GM13976 (cell line): ENCODE results near the gene GNG3.

Experiments used
- DNase-seq: peaks from one replicate; pipeline ENCODE4 v3.0.0; 2012; ENCODE audit warnings: low spot score
- in situ Hi-C: fragments of 300-500 bp; cut with MboI; formaldehyde crosslinking; loops from one replicate; pipeline ENCODE4 v1.12.0; 2022; ENCODE audit warnings: low sequenced_read_pairs, mixed read lengths, inconsistent platforms; ENCODE audit not compliant: unreplicated experiment
- TF ChIP-seq, protein P1 (sequence below): IDR thresholded peaks from 2 replicates; pipeline ENCODE4 v1.5.1; 2012; ENCODE audit warnings: borderline replicate concordance, mild to moderate bottlenecking; ENCODE audit not compliant: insufficient read depth; ENCODE audit errors: extremely low read depth, missing control alignments, control extremely low read depth

GNG3 gene

DNA sequence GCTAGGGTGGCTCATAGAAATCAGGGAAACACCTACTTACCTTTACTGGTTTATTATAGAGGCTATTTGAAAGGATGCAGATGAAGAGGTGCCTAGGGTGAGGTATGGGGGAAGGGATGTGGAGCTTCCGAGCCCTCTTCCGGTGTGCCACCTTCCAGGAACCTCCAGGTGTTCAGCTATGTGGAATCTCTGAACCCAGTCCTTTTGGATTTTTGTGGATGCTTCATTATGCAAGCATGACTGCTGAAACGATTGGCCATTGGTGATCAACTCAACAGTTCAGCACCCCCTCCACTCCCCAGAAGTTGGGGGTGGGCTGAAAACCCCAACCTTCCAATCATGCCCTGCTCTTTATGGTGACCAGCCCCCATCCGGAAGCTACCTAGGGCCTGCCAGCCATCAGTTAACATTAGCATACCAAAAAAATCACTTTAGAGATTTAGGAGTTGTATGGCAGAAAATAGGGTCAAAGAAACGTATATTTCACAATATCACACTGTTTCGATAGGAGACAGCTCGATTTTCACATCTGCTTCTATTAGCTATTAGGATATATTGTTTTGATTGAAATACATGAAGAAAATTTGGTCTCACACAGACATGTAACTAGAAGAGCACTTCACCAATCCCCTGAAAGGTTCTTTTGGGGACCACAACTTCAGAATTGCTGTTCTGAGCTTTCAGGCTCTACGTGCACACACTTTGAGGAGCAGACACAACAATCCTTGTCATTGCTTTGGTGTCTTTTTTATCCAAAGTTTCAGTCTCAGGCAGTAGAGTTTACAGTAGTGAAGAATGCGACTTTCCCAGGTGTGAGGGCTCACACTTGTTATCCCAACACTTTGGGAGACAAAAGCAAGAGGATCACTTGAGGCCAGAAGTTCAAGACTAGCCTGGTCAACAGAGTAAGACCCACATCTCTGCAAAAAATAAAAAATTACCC is 50.6 kb downstream of the GNG3 start:
- TF ChIP-seq, protein P1, sequence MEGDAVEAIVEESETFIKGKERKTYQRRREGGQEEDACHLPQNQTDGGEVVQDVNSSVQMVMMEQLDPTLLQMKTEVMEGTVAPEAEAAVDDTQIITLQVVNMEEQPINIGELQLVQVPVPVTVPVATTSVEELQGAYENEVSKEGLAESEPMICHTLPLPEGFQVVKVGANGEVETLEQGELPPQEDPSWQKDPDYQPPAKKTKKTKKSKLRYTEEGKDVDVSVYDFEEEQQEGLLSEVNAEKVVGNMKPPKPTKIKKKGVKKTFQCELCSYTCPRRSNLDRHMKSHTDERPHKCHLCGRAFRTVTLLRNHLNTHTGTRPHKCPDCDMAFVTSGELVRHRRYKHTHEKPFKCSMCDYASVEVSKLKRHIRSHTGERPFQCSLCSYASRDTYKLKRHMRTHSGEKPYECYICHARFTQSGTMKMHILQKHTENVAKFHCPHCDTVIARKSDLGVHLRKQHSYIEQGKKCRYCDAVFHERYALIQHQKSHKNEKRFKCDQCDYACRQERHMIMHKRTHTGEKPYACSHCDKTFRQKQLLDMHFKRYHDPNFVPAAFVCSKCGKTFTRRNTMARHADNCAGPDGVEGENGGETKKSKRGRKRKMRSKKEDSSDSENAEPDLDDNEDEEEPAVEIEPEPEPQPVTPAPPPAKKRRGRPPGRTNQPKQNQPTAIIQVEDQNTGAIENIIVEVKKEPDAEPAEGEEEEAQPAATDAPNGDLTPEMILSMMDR, result no peak
- in situ Hi-C loops, result no loop called here
- no peak for DNase-seq
